ENCODE results near the gene DUSP22.

Gene DUSP22

DNA sequence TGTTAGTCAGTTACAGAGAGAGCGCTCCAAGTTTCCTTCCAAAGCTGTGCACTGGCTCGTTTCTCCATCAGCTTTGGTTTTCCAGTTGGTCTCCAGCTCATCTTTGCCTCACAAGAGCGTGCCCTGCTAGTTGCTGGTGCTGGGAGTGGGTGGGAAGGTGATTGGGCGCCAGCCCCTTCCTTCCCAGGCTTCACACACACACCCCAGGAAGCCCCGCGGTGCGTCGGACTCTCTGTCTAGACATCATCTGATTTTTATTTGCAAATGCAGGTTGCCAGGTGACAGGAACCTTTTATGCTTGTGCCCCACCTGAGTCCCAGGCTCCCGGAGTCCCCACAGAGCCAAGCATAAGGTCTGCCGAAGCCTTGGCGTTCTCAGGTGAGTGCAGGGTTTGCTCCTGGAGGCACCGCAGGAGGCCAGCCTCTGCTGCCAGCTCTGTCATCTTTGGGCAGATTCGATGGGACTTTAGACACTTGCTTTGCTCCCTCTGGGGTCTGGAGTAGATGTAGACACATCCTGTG lies 106.3 kb downstream of the DUSP22 start:
- DNase-seq = no peak

DNA sequence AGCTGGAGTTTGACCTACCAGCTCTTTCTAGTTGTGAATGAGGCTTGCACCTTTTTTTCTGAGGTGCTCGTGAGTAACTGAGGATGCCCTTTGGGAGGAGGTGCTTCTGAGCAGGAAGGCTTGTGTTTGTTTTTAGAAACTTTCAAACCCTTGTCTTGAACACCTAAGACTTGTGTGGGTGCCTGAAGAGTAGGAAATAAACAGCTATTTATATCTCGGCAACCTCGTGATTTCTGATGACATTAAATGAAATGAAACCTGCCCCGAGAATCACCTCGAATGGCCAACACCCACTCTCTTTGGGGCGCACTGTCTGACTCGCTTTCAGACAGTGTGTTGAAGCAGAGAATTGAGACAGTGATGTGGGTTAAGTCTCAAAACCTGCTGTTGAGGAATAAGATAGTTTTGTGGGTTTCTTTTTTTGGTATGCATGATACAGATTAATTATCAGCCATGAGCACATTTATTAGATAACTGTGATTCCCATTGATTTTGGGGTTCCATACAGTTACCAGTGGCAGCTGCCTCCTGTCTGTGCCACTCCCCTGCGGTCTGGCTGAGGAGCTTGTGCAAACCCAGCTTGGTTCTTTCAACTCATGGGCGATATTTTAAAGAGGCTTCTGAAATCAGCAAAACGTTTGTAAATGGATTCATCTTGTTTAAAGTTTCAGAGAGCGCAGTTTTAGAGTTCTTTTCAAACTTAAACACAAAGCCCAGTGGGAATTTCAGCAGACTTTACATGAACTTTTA lies 107.7 kb downstream of the DUSP22 start:
- no peak for DNase-seq

DNA sequence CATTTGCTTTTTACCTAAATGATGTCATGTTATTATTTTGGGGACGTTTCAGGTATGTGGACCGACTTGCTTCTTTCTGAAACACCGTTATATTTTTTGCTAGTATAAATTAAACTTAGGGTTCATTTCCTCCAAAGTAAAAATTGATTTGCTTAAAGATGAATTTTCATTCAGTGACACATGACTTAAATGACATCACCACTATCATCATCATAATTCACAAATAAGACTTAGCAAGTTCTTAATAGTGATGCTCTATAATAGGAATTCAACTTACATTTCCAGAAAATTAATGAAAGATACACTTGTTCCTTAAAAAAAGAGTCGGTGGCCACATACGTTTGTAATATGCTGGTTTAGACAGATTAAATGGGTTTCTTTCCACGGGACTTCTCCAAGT lies 108.5 kb downstream of the DUSP22 start:
- DNase-seq = no peak

Measured in NCI-H446 treated with DMSO at 0.1 percent for 48 hours (cell line).